GM10248 (cell line): ENCODE data around the gene CPA1.

Experiments
- CTCF ChIA-PET: fragments of 300-600 bp; sonication (Branson Sonifier 250); formaldehyde crosslinking; extraction: SDS; loops from one replicate; lab custom pipeline; 2021; ENCODE audit warnings: antibody characterized with exemption; lab: Yijun Ruan, JAX
- POLR2A ChIA-PET: fragments of 350-650 bp; sonication (Branson Sonifier 250); formaldehyde crosslinking; extraction: SDS; loops from one replicate; lab custom pipeline; 2020; ENCODE audit warnings: antibody characterized with exemption; lab: Yijun Ruan, JAX
- DNase-seq: peaks from one replicate; pipeline ENCODE4 v3.0.0; 2012; ENCODE audit errors: extremely low spot score
- TF ChIP-seq, protein P1 (sequence below): IDR thresholded peaks from 2 replicates; pipeline ENCODE4 v1.5.1; 2012; ENCODE audit warnings: mild to moderate bottlenecking, low read depth; ENCODE audit errors: extremely low read depth, missing control alignments, control extremely low read depth

CPA1 gene

DNA sequence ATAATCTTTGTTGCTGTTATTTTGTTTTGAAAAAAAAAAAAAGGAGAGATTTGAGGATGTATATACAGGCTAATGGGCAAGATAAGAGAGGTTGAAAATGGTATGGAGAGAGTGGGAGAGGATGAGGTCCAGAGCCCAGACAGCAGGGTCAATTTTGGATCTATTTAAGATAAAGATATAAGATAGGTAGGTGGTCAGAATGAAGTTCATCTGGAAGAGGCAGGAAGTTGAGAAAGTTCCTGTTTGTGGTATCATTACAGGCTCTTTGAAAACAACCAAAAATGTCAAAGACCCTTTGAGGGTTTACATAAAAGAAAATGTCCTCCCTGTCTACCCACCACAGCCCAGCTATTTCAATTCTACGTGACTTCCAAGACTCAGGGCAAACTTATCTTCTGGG, 53.0 kb downstream of the CPA1 start:
- ChIA-PET POLR2A (interaction anchor here (0.6 to 0.7 kb wide), 3 partner anchors 79 to 587 kb away, joined by 4 to 5 read pairs (median 4); no protein-coding TSS in a partner anchor), CTCF (no interaction called here)
- TF ChIP-seq, protein P1, sequence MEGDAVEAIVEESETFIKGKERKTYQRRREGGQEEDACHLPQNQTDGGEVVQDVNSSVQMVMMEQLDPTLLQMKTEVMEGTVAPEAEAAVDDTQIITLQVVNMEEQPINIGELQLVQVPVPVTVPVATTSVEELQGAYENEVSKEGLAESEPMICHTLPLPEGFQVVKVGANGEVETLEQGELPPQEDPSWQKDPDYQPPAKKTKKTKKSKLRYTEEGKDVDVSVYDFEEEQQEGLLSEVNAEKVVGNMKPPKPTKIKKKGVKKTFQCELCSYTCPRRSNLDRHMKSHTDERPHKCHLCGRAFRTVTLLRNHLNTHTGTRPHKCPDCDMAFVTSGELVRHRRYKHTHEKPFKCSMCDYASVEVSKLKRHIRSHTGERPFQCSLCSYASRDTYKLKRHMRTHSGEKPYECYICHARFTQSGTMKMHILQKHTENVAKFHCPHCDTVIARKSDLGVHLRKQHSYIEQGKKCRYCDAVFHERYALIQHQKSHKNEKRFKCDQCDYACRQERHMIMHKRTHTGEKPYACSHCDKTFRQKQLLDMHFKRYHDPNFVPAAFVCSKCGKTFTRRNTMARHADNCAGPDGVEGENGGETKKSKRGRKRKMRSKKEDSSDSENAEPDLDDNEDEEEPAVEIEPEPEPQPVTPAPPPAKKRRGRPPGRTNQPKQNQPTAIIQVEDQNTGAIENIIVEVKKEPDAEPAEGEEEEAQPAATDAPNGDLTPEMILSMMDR, result no peak
- no peak for DNase-seq

DNA sequence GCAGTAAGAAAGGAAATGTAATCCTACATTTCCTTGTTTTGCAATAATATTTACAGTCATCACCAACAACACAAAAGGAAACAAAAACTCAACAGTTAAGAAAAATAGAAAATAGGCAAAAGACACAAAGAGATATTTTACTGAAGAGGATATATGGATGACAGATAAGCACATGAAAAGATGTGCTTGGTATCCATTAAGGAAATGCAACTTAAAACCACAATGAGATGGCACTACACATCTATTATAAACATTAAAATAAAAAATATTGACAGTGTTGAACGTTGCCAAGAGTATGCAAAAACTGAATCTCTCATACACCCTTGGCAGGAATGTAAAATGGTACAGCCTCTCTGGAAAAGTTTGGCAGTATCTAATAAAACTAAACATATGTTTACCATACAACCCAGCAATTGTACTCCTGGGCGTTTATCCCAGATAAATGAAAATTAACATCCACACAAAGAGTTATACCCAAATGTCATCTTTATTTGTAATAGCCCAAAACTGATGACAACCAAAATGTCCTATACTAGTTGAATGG, 55.1 kb downstream of the CPA1 start:
- ChIA-PET POLR2A (no interaction called here), CTCF (no interaction called here)
- no peak for DNase-seq
- TF ChIP-seq, protein P1, result no peak

DNA sequence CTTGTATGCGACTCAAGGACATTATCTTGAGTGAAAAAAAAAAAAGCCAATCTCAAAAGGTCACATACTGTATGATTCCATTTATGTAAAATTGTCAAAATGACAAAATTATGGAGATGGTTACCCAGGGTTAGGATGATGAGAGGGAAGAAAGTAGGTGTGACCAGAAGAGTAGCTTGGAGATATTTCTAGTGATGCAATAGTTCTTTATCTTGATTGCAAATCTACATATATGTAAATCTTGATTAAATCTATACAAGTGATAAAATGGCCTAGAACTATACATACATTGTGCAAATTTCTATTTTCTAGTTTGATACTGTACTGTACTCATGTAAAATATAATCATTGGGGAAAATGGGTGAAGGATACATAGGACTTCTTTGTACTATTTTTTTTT, 56.0 kb downstream of the CPA1 start:
- POLR2A ChIA-PET, result no interaction called here
- TF ChIP-seq, protein P1, result no peak
- CTCF ChIA-PET, result no interaction called here

More for the DNA sequence above, 56.0 kb downstream of the CPA1 start:
- no peak for DNase-seq
